NCI-H2196 treated with DMSO at 0.1 percent for 48 hours (cell line): ENCODE data around the gene DERA.
"Not testable (repeated sequence)": the region's sequence is repeated elsewhere in the genome, so short reads cannot be mapped to it uniquely, and the experiment has no call there.

Experiments
- DNase-seq: peaks from one replicate; lab custom pipeline; 2025; ENCODE audit not compliant: unreplicated experiment; lab: John Stamatoyannopoulos, UW

DERA gene

GRCh38 chr12:16057351-16057751 lies 146.2 kb downstream of the DERA start:
- DNase-seq: not testable (repeated sequence)

GRCh38 chr12:16062611-16063010 lies 151.5 kb downstream of the DERA start:
- DNase-seq: no peak

GRCh38 chr12:16063726-16064125 lies 152.6 kb downstream of the DERA start:
- DNase-seq: no peak

GRCh38 chr12:16070113-16070512 lies 159.0 kb downstream of the DERA start:
- no peak for DNase-seq

GRCh38 chr12:16072678-16073077 lies 161.5 kb downstream of the DERA start:
- DNase-seq: no peak

- DNase-seq: no peak
These were observed 163.8 kb downstream of the DERA start for GRCh38 chr12:16074894-16075293.

GRCh38 chr12:16075887-16076286 lies 164.8 kb downstream of the DERA start:
- DNase-seq: no peak

GRCh38 chr12:16076557-16076956 lies 165.4 kb downstream of the DERA start:
- DNase-seq: no peak

- no peak for DNase-seq
These were observed 165.9 kb downstream of the DERA start for GRCh38 chr12:16076970-16077522.

- DNase-seq: no peak
These were observed 175.3 kb downstream of the DERA start for GRCh38 chr12:16086462-16086861.

GRCh38 chr12:16086942-16087341 lies 175.8 kb downstream of the DERA start:
- no peak for DNase-seq
